NK-92 (cell line): ENCODE results near the gene EHD4.

Source experiments
- DNase-seq: peaks from one replicate; lab custom pipeline; 2025; ENCODE audit not compliant: unreplicated experiment; lab: John Stamatoyannopoulos, UW

EHD4 gene

DNA sequence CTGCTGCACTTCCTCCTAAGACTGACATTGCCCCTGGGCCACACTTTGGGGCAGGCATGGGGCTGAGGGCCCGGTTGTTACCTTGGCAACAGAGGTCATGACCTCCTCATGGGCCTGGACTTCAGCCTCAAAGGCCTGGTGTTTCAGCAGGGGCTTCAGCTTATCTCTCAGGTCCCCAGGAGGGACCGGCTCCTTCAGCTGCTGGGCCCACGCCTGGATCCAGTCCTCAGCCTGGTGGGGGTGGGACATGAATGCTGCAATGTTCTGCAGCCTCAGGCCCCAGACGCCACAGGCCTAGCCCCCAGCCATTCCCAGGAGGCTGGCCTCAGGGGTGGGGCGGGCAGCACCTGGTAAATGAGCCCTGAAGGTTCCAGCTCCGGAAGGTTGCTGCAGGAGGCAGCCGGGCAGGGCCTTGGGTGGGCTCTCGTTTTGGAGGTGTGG, 106.1 kb downstream of the EHD4 start:
- DNase-seq, result no peak

GRCh38 chr15:41865490-41866055, 106.8 kb downstream of the EHD4 start:
- DNase-seq, result no peak

GRCh38 chr15:41862515-41863116, 109.7 kb downstream of the EHD4 start:
- no peak for DNase-seq

GRCh38 chr15:41861736-41862356, 110.5 kb downstream of the EHD4 start:
- DNase-seq, result no peak

DNA sequence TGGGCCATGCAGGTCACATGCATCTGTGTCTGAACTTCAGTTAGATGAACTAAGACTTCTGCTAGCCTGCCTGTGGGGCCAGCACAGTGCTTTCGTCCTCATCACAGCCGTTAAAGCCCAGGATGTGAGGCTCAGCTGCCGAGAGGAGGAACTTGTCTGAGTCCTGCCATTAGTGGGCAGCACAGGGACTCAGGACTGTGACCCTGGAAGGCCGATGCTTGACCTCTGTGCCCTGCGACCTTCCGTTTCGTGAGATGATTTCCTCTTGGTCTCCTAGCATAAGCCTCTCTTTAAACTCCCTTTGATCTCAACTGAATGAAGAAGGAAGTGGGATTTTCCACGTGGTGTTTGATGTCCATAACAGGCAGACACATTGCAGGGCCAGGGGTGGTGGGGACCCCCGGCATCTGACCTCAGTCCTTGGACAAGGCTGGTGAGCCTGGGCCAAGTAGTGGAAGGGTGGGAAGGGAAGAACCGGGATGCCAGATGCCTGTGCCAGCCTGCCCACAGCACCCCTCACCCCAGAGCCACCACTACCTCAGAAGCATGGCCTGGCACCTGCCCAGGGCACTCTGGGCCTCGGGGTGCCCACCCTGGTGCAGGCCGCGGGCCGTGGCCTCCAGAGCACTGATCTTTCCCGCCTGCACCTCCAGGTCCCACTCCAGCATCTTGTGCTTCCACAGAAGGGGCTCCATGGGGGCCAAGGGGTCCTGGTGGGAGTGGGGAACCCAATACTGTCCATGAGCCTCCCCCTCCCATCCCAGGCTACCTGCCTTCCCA, 112.1 kb downstream of the EHD4 start:
- DNase-seq, result no peak

GRCh38 chr15:41858756-41859155, 113.6 kb downstream of the EHD4 start:
- no peak for DNase-seq

GRCh38 chr15:41857316-41857715, 115.0 kb downstream of the EHD4 start:
- no peak for DNase-seq

DNA sequence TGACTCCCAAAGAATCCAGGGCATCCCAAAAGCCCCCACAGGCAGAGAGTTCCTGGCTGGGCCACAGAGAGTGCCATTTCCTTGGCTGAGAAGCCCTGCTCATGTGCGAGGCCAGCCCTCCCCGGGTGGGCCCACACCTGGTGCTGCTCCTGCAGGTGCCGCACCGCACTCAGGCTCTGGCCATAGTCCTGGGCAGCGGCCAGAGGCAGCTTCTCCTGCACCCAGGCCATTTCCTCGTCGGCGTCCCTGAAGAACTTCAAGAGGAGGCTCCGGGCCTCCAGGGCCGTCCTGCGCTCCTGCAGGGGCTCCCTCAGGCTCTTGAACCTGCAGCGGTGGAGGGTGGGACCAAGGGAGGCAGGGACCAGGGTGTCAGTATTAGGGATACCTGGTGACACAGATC, 115.6 kb downstream of the EHD4 start:
- no peak for DNase-seq

- no peak for DNase-seq
Measured at GRCh38 chr15:41856262-41856661, 116.1 kb downstream of the EHD4 start.

GRCh38 chr15:41855261-41855961, 116.9 kb downstream of the EHD4 start:
- no peak for DNase-seq

GRCh38 chr15:41854443-41854842, 117.9 kb downstream of the EHD4 start:
- no peak for DNase-seq

- DNase-seq, result no peak
Measured at GRCh38 chr15:41853831-41854230, 118.5 kb downstream of the EHD4 start.

DNA sequence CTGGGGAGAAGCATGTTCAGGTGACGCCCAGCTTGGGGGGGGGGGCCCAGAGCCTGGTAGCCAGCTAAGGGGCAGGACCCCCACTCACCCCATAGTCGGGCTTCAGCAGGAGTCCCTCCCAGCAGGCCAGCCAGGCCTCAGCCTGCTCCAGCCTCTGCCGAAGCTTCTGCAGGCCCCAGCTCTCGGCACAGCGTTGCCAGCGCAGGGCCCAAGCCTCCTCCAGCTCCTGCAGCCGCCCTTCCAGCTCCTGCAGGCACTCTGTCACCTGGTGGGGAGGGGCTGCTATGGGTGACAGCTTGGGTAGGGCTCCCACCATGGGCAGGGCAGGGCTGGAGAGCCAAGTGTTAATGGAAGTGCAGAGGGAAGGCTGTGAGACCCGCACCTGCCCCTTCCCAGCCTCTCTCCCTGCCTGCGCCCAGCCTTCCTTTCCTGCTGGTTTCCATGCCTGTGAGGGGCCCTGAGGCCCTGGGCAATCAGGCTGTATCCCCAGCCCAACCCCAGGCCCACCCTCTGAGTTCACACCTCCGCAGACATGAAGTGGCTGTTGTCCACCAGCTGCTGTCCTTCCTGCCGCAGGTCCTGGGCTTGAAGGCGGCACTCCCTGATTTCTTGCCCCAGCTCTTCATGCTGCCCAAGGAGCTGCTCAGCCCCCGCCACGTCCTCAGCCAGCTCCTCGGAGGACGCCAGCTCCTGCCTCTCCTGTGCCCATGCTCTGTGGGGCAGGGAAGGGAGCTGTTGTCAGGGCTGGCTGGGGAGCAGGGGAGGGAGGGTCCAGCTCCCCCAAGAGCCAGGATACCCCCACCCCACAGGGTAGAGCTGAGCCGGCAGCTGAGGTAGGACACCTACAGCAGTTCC, 119.4 kb downstream of the EHD4 start:
- no peak for DNase-seq

- DNase-seq, result no peak
Measured at GRCh38 chr15:41851755-41852370, 120.5 kb downstream of the EHD4 start.

- DNase-seq, result no peak
Measured at GRCh38 chr15:41851167-41851523, 121.2 kb downstream of the EHD4 start.

GRCh38 chr15:41850482-41851166, 121.7 kb downstream of the EHD4 start:
- no peak for DNase-seq

- no peak for DNase-seq
Measured at GRCh38 chr15:41849861-41850260, 122.5 kb downstream of the EHD4 start.

GRCh38 chr15:41849204-41849603, 123.2 kb downstream of the EHD4 start:
- no peak for DNase-seq

DNA sequence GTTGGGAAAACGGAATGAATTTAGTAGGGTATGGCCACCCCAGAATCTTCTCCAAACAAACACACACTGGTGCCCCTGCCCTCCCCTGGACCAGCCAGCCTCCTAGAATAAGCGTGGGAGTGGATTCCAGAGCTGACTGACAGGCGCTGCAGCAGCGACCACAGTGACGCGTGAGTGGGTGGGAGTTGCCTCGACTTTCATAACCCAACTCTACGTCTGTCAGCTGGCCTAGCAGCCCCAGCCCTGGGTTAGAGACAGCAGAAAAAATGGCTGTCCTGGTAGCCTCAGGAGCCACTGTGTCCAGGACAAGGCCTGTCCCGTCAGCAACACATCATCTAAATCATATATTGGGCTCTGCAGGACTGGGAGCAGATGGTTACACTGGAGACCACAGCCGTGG, 123.7 kb downstream of the EHD4 start:
- DNase-seq, result no peak
